GM12878 (cell line): Measurements from ENCODE around the gene IGSF6. TPM values are rescaled to one million over a fixed set of nuclear protein-coding genes. Genes with fewer than 3 reads are reported as not detected.

ENCODE experiments used
- ATAC-seq: fragments of 200-7000 bp; cut with Tn5 transposase; 3 replicates; pipeline ENCODE4 v1.9.1; 2020; ENCODE audit warnings: mild to moderate bottlenecking, moderate library complexity
- BruUV-seq: library from RNA; stranded (reverse); fragments of 400-500 nt; replicated peaks from 2 replicates; lab custom pipeline; 2021; lab: Mats Ljungman, UMichigan
- CTCF ChIA-PET: fragments of 300-600 bp; sonication (Branson Sonifier 250); formaldehyde crosslinking; extraction: SDS; loops from one replicate; lab custom pipeline; 2021; ENCODE audit warnings: inconsistent platforms; lab: Yijun Ruan, JAX
- POLR2A ChIA-PET: fragments of 350-600 bp; formaldehyde crosslinking; extraction: SDS; loops from one replicate; lab custom pipeline; 2021; ENCODE audit warnings: inconsistent platforms; lab: Charles Lee
- RAD21 ChIA-PET: fragments of 300-600 bp; sonication (Branson Sonifier 250); formaldehyde crosslinking; loops from one replicate; lab custom pipeline; 2023; ENCODE audit warnings: antibody characterized with exemption; ENCODE audit not compliant: unreplicated experiment; lab: Charles Lee
- SMC1A ChIA-PET: fragments of 300-600 bp; sonication (Branson Sonifier 250); formaldehyde crosslinking; loops from one replicate; lab custom pipeline; 2023; ENCODE audit not compliant: unreplicated experiment, uncharacterized antibody; lab: Charles Lee
- DNase-seq: peaks from one replicate; pipeline ENCODE4 v3.0.0-alpha.2; 2011; ENCODE audit warnings: low read depth, low spot score
- FAIRE-seq: peaks from 3 replicates; lab custom pipeline; 2011; peaks lifted over from hg19 to GRCh38; lab: Jason Lieb, UNC
- H2AFZ ChIP-seq: 2 replicates; pipeline ENCODE4 v1.6.0; 2011; ENCODE audit warnings: low read depth, low read length, control low read depth; ENCODE audit not compliant: control insufficient read depth
- H3K27ac ChIP-seq: 2 replicates; pipeline ENCODE4 v1.5.1; 2011; ENCODE audit warnings: control low read depth; ENCODE audit not compliant: control insufficient read depth, insufficient read depth
- H3K27me3 ChIP-seq, 2 experiments: replicated peaks in 1 of 2; 2 replicates each; pipeline versions ENCODE4 v1.6.0 to v1.6.1; 2011; ENCODE audit warnings: low read length in 1 of 2; ENCODE audit not compliant: control insufficient read depth in 2 of 2, insufficient read depth in 2 of 2
- H3K36me3 ChIP-seq, 2 experiments: 2 replicates each; pipeline ENCODE4 v1.5.1; 2011; ENCODE audit warnings: low read length in 1 of 2; ENCODE audit not compliant: control insufficient read depth in 2 of 2, insufficient read depth in 2 of 2
- H3K4me1 ChIP-seq: 2 replicates; pipeline ENCODE4 v1.6.1; 2011; ENCODE audit warnings: mild to moderate bottlenecking, low read length, moderate library complexity, mixed read lengths; ENCODE audit not compliant: control insufficient read depth, insufficient read depth
- H3K4me2 ChIP-seq: 2 replicates; pipeline ENCODE4 v1.6.0; 2011; ENCODE audit warnings: control low read depth; ENCODE audit not compliant: control insufficient read depth, insufficient read depth
- H3K4me3 ChIP-seq: fragments of 200-600 bp; sonication (generic); 2 replicates; pipeline ENCODE4 v1.5.1; 2016
- H3K79me2 ChIP-seq: 2 replicates; pipeline ENCODE4 v1.6.0; 2011; ENCODE audit warnings: low read length; ENCODE audit not compliant: control insufficient read depth, insufficient read depth
- H3K9ac ChIP-seq: 2 replicates; pipeline ENCODE4 v1.8.0; 2011; ENCODE audit warnings: low read length, control low read depth, mixed read lengths; ENCODE audit not compliant: control insufficient read depth, insufficient read depth
- H3K9me3 ChIP-seq: replicated peaks from 3 replicates; pipeline ENCODE4 v1.5.1; 2011; ENCODE audit warnings: mild to moderate bottlenecking, low read length; ENCODE audit not compliant: control insufficient read depth, insufficient read depth
- H4K20me1 ChIP-seq: 2 replicates; pipeline ENCODE4 v1.6.0; 2011; ENCODE audit not compliant: control insufficient read depth, insufficient read depth
- BCL3 ChIP-seq: IDR thresholded peaks from 2 replicates; pipeline ENCODE4 v1.6.1; 2011; ENCODE audit warnings: borderline replicate concordance, low read depth, mild to moderate bottlenecking, moderate library complexity, low read length; ENCODE audit not compliant: insufficient read depth, poor library complexity, severe bottlenecking
- CREM ChIP-seq: IDR thresholded peaks from 2 replicates; pipeline ENCODE4 v1.6.1; 2014; ENCODE audit warnings: antibody characterized with exemption, low read depth
- FOS ChIP-seq: IDR thresholded peaks from 3 replicates; pipeline ENCODE4 v1.6.1; 2011; ENCODE audit warnings: borderline replicate concordance; ENCODE audit not compliant: insufficient read length; ENCODE audit errors: extremely low read depth
- GABPA ChIP-seq: IDR thresholded peaks from 2 replicates; pipeline ENCODE4 v1.6.1; 2014; ENCODE audit warnings: antibody characterized with exemption, low read depth, mild to moderate bottlenecking, inconsistent platforms
- HSF1 ChIP-seq: fragments of 150-350 bp; IDR thresholded peaks from 2 replicates; pipeline ENCODE4 v1.6.1; 2014; ENCODE audit warnings: mild to moderate bottlenecking, low read depth, low read length
- IRF4 ChIP-seq: IDR thresholded peaks from 2 replicates; pipeline ENCODE4 v1.6.1; 2011; ENCODE audit warnings: low read depth, low read length
- KAT2A ChIP-seq: conservative IDR thresholded peaks from 2 replicates; pipeline ENCODE4 v1.6.1; 2011; ENCODE audit warnings: low read depth, low read length; ENCODE audit not compliant: control insufficient read depth
- KDM1A ChIP-seq: fragments of 200-600 bp; sonication (generic); IDR thresholded peaks from 2 replicates; pipeline ENCODE4 v1.6.1; 2016; ENCODE audit warnings: borderline replicate concordance
- NBN ChIP-seq: fragments of 450-650 bp; IDR thresholded peaks from 2 replicates; pipeline ENCODE4 v1.6.1; 2016
- SIN3A ChIP-seq: IDR thresholded peaks from 2 replicates; pipeline ENCODE4 v1.6.1; 2012; ENCODE audit warnings: low read depth, low read length, improper control_type of control experiment
- ZBTB33 ChIP-seq: fragments of 450-650 bp; IDR thresholded peaks from 2 replicates; pipeline ENCODE4 v1.6.1; 2017; ENCODE audit warnings: mild to moderate bottlenecking
- ZNF622 ChIP-seq: fragments of 450-650 bp; IDR thresholded peaks from 2 replicates; pipeline ENCODE4 v1.6.1; 2017; ENCODE audit warnings: mild to moderate bottlenecking, inconsistent platforms
- WGBS: methylation state at CpG from one replicate; pipeline ENCODE4 v1.1.6; 2016; ENCODE audit warnings: low lambda C conversion rate; ENCODE audit not compliant: insufficient replicate concordance, insufficient coverage; ENCODE audit errors: missing lambda C conversion rate; 5-methylcytosine and 5-hydroxymethylcytosine counted together
- in situ Hi-C: fragments of 300-500 bp; cut with MboI; formaldehyde crosslinking; loops from 9 replicates; pipeline ENCODE4 v1.14.3; 2018; ENCODE audit warnings: mixed read lengths
- intact Hi-C: fragments of 100-400 bp; cut with micrococcal nuclease; formaldehyde crosslinking; loops from one replicate; pipeline ENCODE4 v1.14.2; 2022; ENCODE audit not compliant: unreplicated experiment
- polyA plus RNA-seq, 11 experiments: library from polyadenylated mRNA; depleted of rRNA in 4 of 11; unstranded in 6 of 11; stranded (reverse) in 5 of 11; fragments of >200 nt; fragmentation: Nextera tagmentation in 4 of 11; fragmentation: Illumina TruSeq in 1 of 11; extraction: Ambion mirVana in 4 of 11; extraction: Trizol in 1 of 11; gene quantifications; 1 replicate in 1 of 11; 2 replicates in 10 of 11; pipeline versions ENCODE4 v1.2.1 to v1.2.3, GENCODE V29; 2011 to 2016; ENCODE audit warnings: inconsistent platforms in 2 of 11, missing spikeins in 2 of 11, low read depth in 1 of 11
- total RNA-seq, 4 experiments: library from RNA; depleted of rRNA in 3 of 4; stranded (reverse); fragments of >200 nt in 3 of 4; fragmentation: Illumina TruSeq in 1 of 4; extraction: Trizol in 1 of 4; gene quantifications; 2 replicates each; pipeline versions ENCODE4 v1.2.1 to v1.2.3, GENCODE V29; 2013 to 2021

IGSF6 gene
- total and polyA plus RNA-seq, 10 of the 15 experiments (the other 5 are each of a cell fraction or from before 2014, with no cell fraction given): 0.32 to 1.2 (median 0.72) TPM

- H3K4me2 ChIP-seq: no peak overlapping the region
- H3K9me3 ChIP-seq: no peaks in the 10 kb centered on the region
- H3K27ac ChIP-seq: no peak overlapping the region
- no peak overlapping the region for H3K4me3 ChIP-seq
- intact Hi-C loops (no loop called here), in situ Hi-C loops (loop anchor here (10.0 kb wide), 1 partner anchor 51 kb away; no protein-coding TSS in a partner anchor)
- H3K79me2 ChIP-seq: no peaks in the 10 kb centered on the region
- FAIRE-seq: no peak
- ChIA-PET CTCF (no interaction called here), POLR2A (interaction anchor here (0.7 kb wide), 1 partner anchor 447 kb away, joined by 3 read pairs; no protein-coding TSS in a partner anchor), SMC1A (interaction anchor here (2.8 kb wide), 1 partner anchor 11 kb away, joined by 10 read pairs; no protein-coding TSS in a partner anchor), RAD21 (no interaction called here)
- H4K20me1 ChIP-seq: no peaks in the 10 kb centered on the region
- H3K36me3 ChIP-seq: peaks cover 0 to 3% of the 10 kb centered on the region in 2 experiments; a peak in 2 of 4 replicates
- H2AFZ ChIP-seq: no peak overlapping the region
- no peaks in the 10 kb centered on the region for H3K27me3 ChIP-seq
- DNase-seq: no peak
- no TSS peak for BruUV-seq
- ATAC-seq: no peak
- TF ChIP-seq ZNF622 (no peak), IRF4 (no peak), HSF1 (no peak), NBN (no peak), FOS (no peak), KAT2A (no peak), GABPA (no peak), SIN3A (no peak), KDM1A (no peak), BCL3 (no peak), CREM (no peak), ZBTB33 (no peak)
- peaks cover 27% of the 10 kb centered on the region for H3K4me1 ChIP-seq
- H3K9ac ChIP-seq: no peak overlapping the region
- WGBS: 98% methylated on average over 5 of the region's 5 CpGs
Observed at GRCh38 chr16:21653571-21653970, 1.2 kb upstream of the IGSF6 start.
